DOHH2 (cell line): ENCODE measurements around the gene CNIH2.

Source experiments
- H3F3A ChIP-seq: fragments of 200-600 bp; sonication (generic), shearing (Covaris generic); 2 replicates; pipeline ENCODE4 v1.6.0; 2016; ENCODE audit warnings: antibody characterized with exemption, mild to moderate bottlenecking; ENCODE audit not compliant: control insufficient read depth, insufficient read depth
- H3K27ac ChIP-seq: fragments of 200-600 bp; sonication (generic); 2 replicates; pipeline ENCODE4 v1.5.1; 2014; ENCODE audit warnings: low read depth, mild to moderate bottlenecking, low read length, moderate library complexity
- H3K27me3 ChIP-seq: fragments of 200-600 bp; sonication (generic); 2 replicates; pipeline ENCODE4 v1.6.1; 2014; ENCODE audit warnings: mild to moderate bottlenecking, low read length, mixed read lengths; ENCODE audit not compliant: control insufficient read depth
- H3K36me3 ChIP-seq: fragments of 200-600 bp; sonication (generic); 2 replicates; pipeline ENCODE4 v1.6.1; 2014; ENCODE audit warnings: mild to moderate bottlenecking, low read length, moderate library complexity, mixed read lengths; ENCODE audit not compliant: control insufficient read depth
- H3K4me1 ChIP-seq: fragments of 200-600 bp; sonication (generic); 2 replicates; pipeline ENCODE4 v1.6.1; 2014; ENCODE audit warnings: mild to moderate bottlenecking, low read length, mixed read lengths; ENCODE audit not compliant: control insufficient read depth
- H3K4me2 ChIP-seq: fragments of 200-600 bp; sonication (generic); 2 replicates; pipeline ENCODE4 v1.6.0; 2014; ENCODE audit warnings: mild to moderate bottlenecking, low read length, moderate library complexity
- H3K4me3 ChIP-seq: fragments of 200-600 bp; sonication (generic); 2 replicates; pipeline ENCODE4 v1.5.1; 2014; ENCODE audit warnings: mild to moderate bottlenecking, low read length, mixed read lengths
- H3K79me2 ChIP-seq: fragments of 200-600 bp; sonication (generic); 2 replicates; pipeline ENCODE4 v1.6.1; 2014; ENCODE audit warnings: mild to moderate bottlenecking, low read length, mixed read lengths; ENCODE audit not compliant: control insufficient read depth
- H3K9me2 ChIP-seq: fragments of 200-600 bp; sonication (generic); replicated peaks from 2 replicates; pipeline ENCODE4 v1.6.1; 2014; ENCODE audit warnings: mild to moderate bottlenecking, low read length, mixed read lengths; ENCODE audit not compliant: control insufficient read depth
- H3K9me3 ChIP-seq: fragments of 200-600 bp; sonication (generic); 2 replicates; pipeline ENCODE4 v1.6.1; 2014; ENCODE audit warnings: antibody characterized with exemption, low read length, mixed read lengths; ENCODE audit not compliant: control insufficient read depth, insufficient read depth
- H4K20me1 ChIP-seq: fragments of 200-600 bp; sonication (generic); 2 replicates; pipeline ENCODE4 v1.6.0; 2014; ENCODE audit warnings: low read depth, mild to moderate bottlenecking, antibody characterized with exemption, low read length, moderate library complexity; ENCODE audit not compliant: control insufficient read depth, insufficient read depth
- CTCF ChIP-seq: fragments of 200-600 bp; sonication (generic); IDR thresholded peaks from one replicate; pipeline ENCODE4 v1.5.1; 2014; ENCODE audit warnings: antibody characterized with exemption, mild to moderate bottlenecking, low read depth, low read length; ENCODE audit not compliant: poor library complexity, severe bottlenecking
- EZH2phosphoT487 ChIP-seq: fragments of 200-600 bp; sonication (generic); IDR thresholded peaks from 2 replicates; pipeline ENCODE4 v1.6.1; 2017; ENCODE audit warnings: borderline replicate concordance, mild to moderate bottlenecking, antibody characterized with exemption, low read length, moderate library complexity, mixed read lengths

Gene CNIH2

GRCh38 chr11:66242095-66242765, 35.7 kb upstream of the CNIH2 start:
- Histone ChIP-seq H3K9me2 (no peaks in the 10 kb centered on the region), H3K4me2 (no peak overlapping the region)

GRCh38 chr11:66243782-66244535, 34.0 kb upstream of the CNIH2 start:
- Histone ChIP-seq H3K36me3 (peaks cover 24% of the 10 kb centered on the region), H3K9me2 (no peaks in the 10 kb centered on the region)
- TF ChIP-seq EZH2phosphoT487: no peak
- TF ChIP-seq CTCF: no peak

More at GRCh38 chr11:66242095-66242765, 35.7 kb upstream of the CNIH2 start:
- no peaks in the 10 kb centered on the region for H3K79me2 ChIP-seq
- H3K9me3 ChIP-seq: no peaks in the 10 kb centered on the region
- H3F3A ChIP-seq: no peaks in the 10 kb centered on the region
- no peak overlapping the region for H3K27ac ChIP-seq
- peaks cover 28% of the 10 kb centered on the region for H3K36me3 ChIP-seq
- H4K20me1 ChIP-seq: no peaks in the 10 kb centered on the region
- no peaks in the 10 kb centered on the region for H3K27me3 ChIP-seq
- no peak overlapping the region for H3K4me3 ChIP-seq
- H3K4me1 ChIP-seq: no peaks in the 10 kb centered on the region
- no peak for TF ChIP-seq CTCF
- TF ChIP-seq EZH2phosphoT487: no peak

GRCh38 chr11:66247295-66247694, 30.7 kb upstream of the CNIH2 start:
- peaks cover 8% of the 10 kb centered on the region for H3K36me3 ChIP-seq

More at GRCh38 chr11:66243782-66244535, 34.0 kb upstream of the CNIH2 start:
- Histone ChIP-seq H3K4me2 (no peak overlapping the region), H3K4me1 (no peaks in the 10 kb centered on the region), H3F3A (no peaks in the 10 kb centered on the region; the same call in 1 of the 2 replicates), H3K27ac (no peak overlapping the region), H3K4me3 (no peak overlapping the region), H3K9me3 (no peaks in the 10 kb centered on the region), H3K27me3 (no peaks in the 10 kb centered on the region), H4K20me1 (no peaks in the 10 kb centered on the region), H3K79me2 (no peaks in the 10 kb centered on the region)

More at GRCh38 chr11:66247295-66247694, 30.7 kb upstream of the CNIH2 start:
- Histone ChIP-seq H3K9me2 (no peaks in the 10 kb centered on the region), H3K27ac (no peak overlapping the region), H3K4me1 (no peaks in the 10 kb centered on the region), H3K79me2 (no peaks in the 10 kb centered on the region), H3K9me3 (no peaks in the 10 kb centered on the region), H4K20me1 (no peaks in the 10 kb centered on the region), H3K4me3 (no peak overlapping the region), H3F3A (no peaks in the 10 kb centered on the region; the same call in 1 of the 2 replicates), H3K4me2 (no peak overlapping the region), H3K27me3 (no peaks in the 10 kb centered on the region)
- TF ChIP-seq EZH2phosphoT487: no peak
- no peak for TF ChIP-seq CTCF
